ENCODE data around the gene DOCK4. TPM values are rescaled to one million over a fixed set of nuclear protein-coding genes. Genes with fewer than 3 reads are reported as not detected.

Gene DOCK4
- total and polyA plus RNA-seq, 5 donors from 2014 or later = 0.44 TPM; not detected in 4

- Histone ChIP-seq H3K4me3 (ENCODE audit: low read depth, low read length) (no peak overlapping the region), H3K9me3 (ENCODE audit: control insufficient read depth in 2 of 2, low read length in 2 of 2) (no peaks in the 10 kb centered on the region), H3K27me3 (ENCODE audit: control insufficient read depth, insufficient read depth, low read length) (no peaks in the 10 kb centered on the region), H3K4me1 (ENCODE audit: control insufficient read depth, insufficient read depth, low read length, poor library complexity, severe bottlenecking) (no peaks in the 10 kb centered on the region), H3K27ac (ENCODE audit: insufficient read depth, low read length, poor library complexity, severe bottlenecking) (no peak overlapping the region), H3K36me3 (ENCODE audit: control insufficient read depth, insufficient read depth, low read length) (no peaks in the 10 kb centered on the region)
- Mint-ChIP-seq H3K27me3 (peaks cover 4% of the 10 kb centered on the region), H3K4me1 (no peaks in the 10 kb centered on the region), H3K27ac (no peak overlapping the region), H3K9me3 (peaks cover 0 to 3% (median 0%) of the 10 kb centered on the region in 7 donors), H3K36me3 (no peaks in the 10 kb centered on the region), H3K4me3 (no peak overlapping the region)
- ATAC-seq (ENCODE audit: low read depth in 2 of 2) (no peak), DNase-seq (no peak)
Observed at GRCh38 chr7:112014347-112014746, 191.9 kb downstream of the DOCK4 start.

DNA sequence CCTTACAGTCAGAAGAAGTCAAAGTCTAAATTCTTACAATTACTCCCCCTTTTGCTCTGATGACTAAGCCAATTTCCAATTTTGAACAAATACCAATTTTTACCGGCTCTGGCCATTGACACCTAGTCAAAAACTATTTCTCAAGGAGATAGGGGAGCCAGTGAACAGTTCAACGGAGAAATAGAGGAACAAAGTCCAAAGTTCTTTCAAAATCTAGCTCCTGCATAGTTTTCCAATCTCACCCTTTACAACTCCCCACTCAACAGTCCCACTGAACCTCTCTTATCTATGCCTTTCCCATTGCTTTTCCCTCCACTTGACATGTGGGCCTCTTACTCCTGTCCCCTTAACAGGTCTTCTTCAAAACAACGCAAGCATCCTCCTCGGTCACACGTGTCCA, 192.9 kb downstream of the DOCK4 start:
- H3K4me3 Mint-ChIP-seq = no peak overlapping the region
- Histone ChIP-seq H3K27ac (ENCODE audit: insufficient read depth, low read length, poor library complexity, severe bottlenecking) (no peak overlapping the region), H3K4me3 (ENCODE audit: low read depth, low read length) (no peak overlapping the region), H3K36me3 (ENCODE audit: control insufficient read depth, insufficient read depth, low read length) (no peaks in the 10 kb centered on the region), H3K4me1 (ENCODE audit: control insufficient read depth, insufficient read depth, low read length, poor library complexity, severe bottlenecking) (no peaks in the 10 kb centered on the region), H3K9me3 (ENCODE audit: control insufficient read depth in 2 of 2, low read length in 2 of 2) (no peaks in the 10 kb centered on the region), H3K27me3 (ENCODE audit: control insufficient read depth, insufficient read depth, low read length) (no peaks in the 10 kb centered on the region)
- H3K4me1 Mint-ChIP-seq = no peaks in the 10 kb centered on the region
- H3K27me3 Mint-ChIP-seq = peaks cover 4% of the 10 kb centered on the region
- DNase-seq (no peak), ATAC-seq (ENCODE audit: low read depth in 2 of 2) (no peak)
- no peaks in the 10 kb centered on the region for H3K36me3 Mint-ChIP-seq
- H3K27ac Mint-ChIP-seq = no peak overlapping the region
- peaks cover 0 to 3% (median 0%) of the 10 kb centered on the region in 7 donors for H3K9me3 Mint-ChIP-seq

GRCh38 chr7:112012242-112012641, 194.0 kb downstream of the DOCK4 start:
- H3K9me3 Mint-ChIP-seq = peaks cover 0 to 3% (median 0%) of the 10 kb centered on the region in 7 donors
- no peak for ATAC-seq (ENCODE audit: low read depth in 2 of 2)
- H3K36me3 Mint-ChIP-seq = no peaks in the 10 kb centered on the region

DNA sequence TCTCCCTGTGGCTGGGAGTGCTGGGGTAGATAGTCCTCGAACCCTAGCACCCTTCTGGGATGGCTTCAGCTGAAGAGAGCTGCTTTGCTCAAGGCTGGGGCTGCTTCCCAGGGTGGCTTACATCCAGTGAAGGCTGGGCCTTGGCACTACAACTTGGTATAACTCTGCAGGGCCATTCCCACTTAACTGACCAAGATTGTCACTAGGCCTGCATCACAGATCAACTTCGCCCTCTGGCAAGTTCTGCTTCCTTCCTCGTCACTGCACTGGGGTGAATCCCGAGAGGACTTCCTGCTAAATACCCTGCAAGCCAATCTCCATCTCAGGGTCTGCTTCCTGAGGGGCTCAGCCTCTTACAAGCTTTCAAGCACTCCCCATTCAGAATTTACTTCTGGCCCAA, 195.2 kb downstream of the DOCK4 start:
- peaks cover 0 to 3% (median 0%) of the 10 kb centered on the region in 7 donors for H3K9me3 Mint-ChIP-seq
- H3K36me3 Mint-ChIP-seq = no peaks in the 10 kb centered on the region
- H3K9me3 ChIP-seq (ENCODE audit: control insufficient read depth in 2 of 2, low read length in 2 of 2) = no peaks in the 10 kb centered on the region
- no peaks in the 10 kb centered on the region for H3K27me3 ChIP-seq (ENCODE audit: control insufficient read depth, insufficient read depth, low read length)
- no peak overlapping the region for H3K27ac ChIP-seq (ENCODE audit: insufficient read depth, low read length, poor library complexity, severe bottlenecking)
- DNase-seq (no peak), ATAC-seq (ENCODE audit: low read depth in 2 of 2) (no peak)
- no peak overlapping the region for H3K27ac Mint-ChIP-seq
- H3K4me1 Mint-ChIP-seq = no peaks in the 10 kb centered on the region
- no peaks in the 10 kb centered on the region for H3K36me3 ChIP-seq (ENCODE audit: control insufficient read depth, insufficient read depth, low read length)
- H3K27me3 Mint-ChIP-seq = peaks cover 4% of the 10 kb centered on the region
- no peaks in the 10 kb centered on the region for H3K4me1 ChIP-seq (ENCODE audit: control insufficient read depth, insufficient read depth, low read length, poor library complexity, severe bottlenecking)
- no peak overlapping the region for H3K4me3 Mint-ChIP-seq
- no peak overlapping the region for H3K4me3 ChIP-seq (ENCODE audit: low read depth, low read length)

More at GRCh38 chr7:112012242-112012641, 194.0 kb downstream of the DOCK4 start:
- Mint-ChIP-seq H3K27me3 (peaks cover 4% of the 10 kb centered on the region), H3K4me3 (no peak overlapping the region), H3K27ac (no peak overlapping the region), H3K4me1 (no peaks in the 10 kb centered on the region)
- H3K36me3 ChIP-seq (ENCODE audit: control insufficient read depth, insufficient read depth, low read length) = no peaks in the 10 kb centered on the region
- no peak overlapping the region for H3K4me3 ChIP-seq (ENCODE audit: low read depth, low read length)
- no peaks in the 10 kb centered on the region for H3K27me3 ChIP-seq (ENCODE audit: control insufficient read depth, insufficient read depth, low read length)
- no peaks in the 10 kb centered on the region for H3K9me3 ChIP-seq (ENCODE audit: control insufficient read depth in 2 of 2, low read length in 2 of 2)
- no peak for DNase-seq
- no peaks in the 10 kb centered on the region for H3K4me1 ChIP-seq (ENCODE audit: control insufficient read depth, insufficient read depth, low read length, poor library complexity, severe bottlenecking)
- H3K27ac ChIP-seq (ENCODE audit: insufficient read depth, low read length, poor library complexity, severe bottlenecking) = no peak overlapping the region

- Histone ChIP-seq H3K4me1 (ENCODE audit: control insufficient read depth, insufficient read depth, low read length, poor library complexity, severe bottlenecking) (no peaks in the 10 kb centered on the region), H3K9me3 (ENCODE audit: control insufficient read depth in 2 of 2, low read length in 2 of 2) (no peaks in the 10 kb centered on the region), H3K27me3 (ENCODE audit: control insufficient read depth, insufficient read depth, low read length) (no peaks in the 10 kb centered on the region), H3K4me3 (ENCODE audit: low read depth, low read length) (no peak overlapping the region), H3K36me3 (ENCODE audit: control insufficient read depth, insufficient read depth, low read length) (no peaks in the 10 kb centered on the region), H3K27ac (ENCODE audit: insufficient read depth, low read length, poor library complexity, severe bottlenecking) (no peak overlapping the region)
- H3K9me3 Mint-ChIP-seq = peaks cover 0 to 3% (median 0%) of the 10 kb centered on the region in 7 donors
- ATAC-seq (ENCODE audit: low read depth in 2 of 2) (no peak), DNase-seq (no peak)
- H3K27me3 Mint-ChIP-seq = peaks cover 4% of the 10 kb centered on the region
- H3K4me1 Mint-ChIP-seq = no peaks in the 10 kb centered on the region
- no peaks in the 10 kb centered on the region for H3K36me3 Mint-ChIP-seq
- no peak overlapping the region for H3K4me3 Mint-ChIP-seq
- H3K27ac Mint-ChIP-seq = no peak overlapping the region
Observed at GRCh38 chr7:112010109-112010508, 196.1 kb downstream of the DOCK4 start.

DNA sequence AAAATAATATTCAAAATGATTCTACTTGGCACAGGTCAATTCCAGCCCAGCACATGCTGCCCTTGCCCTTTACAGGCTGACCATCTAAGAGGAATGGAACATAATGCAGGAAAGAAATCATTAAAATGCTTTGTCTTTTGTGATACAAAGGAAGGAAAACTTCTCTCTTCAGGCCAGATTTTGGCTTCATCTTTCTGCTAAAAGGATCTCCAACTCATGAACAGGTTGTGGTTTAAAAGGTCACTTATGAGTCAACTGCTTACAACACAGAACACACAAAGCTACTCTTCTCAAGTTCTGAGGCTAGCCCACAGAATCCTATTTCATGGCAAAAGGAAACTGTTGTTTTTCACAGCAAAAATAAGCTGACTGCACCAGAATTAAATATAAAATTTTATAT, 197.1 kb downstream of the DOCK4 start:
- H3K36me3 ChIP-seq (ENCODE audit: control insufficient read depth, insufficient read depth, low read length) = no peaks in the 10 kb centered on the region
- Mint-ChIP-seq H3K9me3 (peaks cover 0 to 3% (median 0%) of the 10 kb centered on the region in 7 donors), H3K4me1 (no peaks in the 10 kb centered on the region), H3K27me3 (peaks cover 4% of the 10 kb centered on the region), H3K36me3 (no peaks in the 10 kb centered on the region), H3K27ac (no peak overlapping the region), H3K4me3 (no peak overlapping the region)
- no peaks in the 10 kb centered on the region for H3K9me3 ChIP-seq (ENCODE audit: control insufficient read depth in 2 of 2, low read length in 2 of 2)
- ATAC-seq (ENCODE audit: low read depth in 2 of 2) = no peak
- no peak overlapping the region for H3K27ac ChIP-seq (ENCODE audit: insufficient read depth, low read length, poor library complexity, severe bottlenecking)
- no peaks in the 10 kb centered on the region for H3K27me3 ChIP-seq (ENCODE audit: control insufficient read depth, insufficient read depth, low read length)
- no peak for DNase-seq
- H3K4me3 ChIP-seq (ENCODE audit: low read depth, low read length) = no peak overlapping the region
- H3K4me1 ChIP-seq (ENCODE audit: control insufficient read depth, insufficient read depth, low read length, poor library complexity, severe bottlenecking) = no peaks in the 10 kb centered on the region

DNA sequence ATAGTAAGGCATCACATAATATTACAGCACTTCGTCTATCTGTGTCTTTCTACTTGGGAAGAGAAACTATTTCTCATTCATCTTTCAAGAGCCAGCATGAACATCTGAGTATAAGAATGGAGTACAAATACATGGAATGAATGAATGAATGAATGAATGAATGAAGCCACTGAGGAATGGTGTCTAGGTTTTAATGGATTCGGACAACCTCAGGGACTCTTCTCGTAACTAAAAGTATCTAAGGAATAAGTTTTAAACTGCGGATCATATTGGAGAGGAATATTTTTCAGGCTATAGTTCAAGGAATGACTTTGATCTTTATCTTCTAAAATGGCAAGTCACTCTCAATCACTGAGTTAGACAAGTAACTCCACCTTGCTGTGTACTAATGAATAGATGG, 199.0 kb downstream of the DOCK4 start:
- H3K27ac ChIP-seq (ENCODE audit: insufficient read depth, low read length, poor library complexity, severe bottlenecking) = no peak overlapping the region
- H3K4me1 ChIP-seq (ENCODE audit: control insufficient read depth, insufficient read depth, low read length, poor library complexity, severe bottlenecking) = no peaks in the 10 kb centered on the region
- H3K36me3 ChIP-seq (ENCODE audit: control insufficient read depth, insufficient read depth, low read length) = no peaks in the 10 kb centered on the region
- H3K4me3 ChIP-seq (ENCODE audit: low read depth, low read length) = no peak overlapping the region
- H3K9me3 ChIP-seq (ENCODE audit: control insufficient read depth in 2 of 2, low read length in 2 of 2) = no peaks in the 10 kb centered on the region
- H3K9me3 Mint-ChIP-seq = peaks cover 0 to 3% (median 0%) of the 10 kb centered on the region in 7 donors
- no peak for DNase-seq
- H3K27me3 Mint-ChIP-seq = peaks cover 4% of the 10 kb centered on the region
- no peaks in the 10 kb centered on the region for H3K27me3 ChIP-seq (ENCODE audit: control insufficient read depth, insufficient read depth, low read length)
- no peak overlapping the region for H3K27ac Mint-ChIP-seq
- H3K4me3 Mint-ChIP-seq = no peak overlapping the region
- H3K36me3 Mint-ChIP-seq = no peaks in the 10 kb centered on the region
- no peaks in the 10 kb centered on the region for H3K4me1 Mint-ChIP-seq
- no peak for ATAC-seq (ENCODE audit: low read depth in 2 of 2)

DNA sequence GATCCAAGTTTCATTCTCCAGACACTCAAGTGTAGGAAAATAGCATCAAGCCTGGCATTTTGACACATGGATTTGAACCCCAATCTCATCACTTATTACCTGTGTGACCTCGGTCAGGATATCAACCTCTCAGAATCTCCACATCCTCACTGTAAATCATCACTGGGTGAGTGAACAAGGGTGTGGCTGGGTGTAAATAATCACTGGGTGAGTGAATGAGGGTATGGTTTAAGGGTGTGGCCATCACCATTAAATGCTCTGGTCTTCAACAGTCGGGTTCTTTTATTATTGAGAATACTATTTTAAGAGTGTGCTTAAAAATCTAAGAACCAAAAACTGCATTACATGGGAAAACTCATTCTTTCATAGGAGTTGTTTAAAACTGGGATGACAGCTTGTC, 200.1 kb downstream of the DOCK4 start:
- Histone ChIP-seq H3K27me3 (ENCODE audit: control insufficient read depth, insufficient read depth, low read length) (no peaks in the 10 kb centered on the region), H3K36me3 (ENCODE audit: control insufficient read depth, insufficient read depth, low read length) (no peaks in the 10 kb centered on the region), H3K4me3 (ENCODE audit: low read depth, low read length) (no peak overlapping the region), H3K4me1 (ENCODE audit: control insufficient read depth, insufficient read depth, low read length, poor library complexity, severe bottlenecking) (no peaks in the 10 kb centered on the region), H3K27ac (ENCODE audit: insufficient read depth, low read length, poor library complexity, severe bottlenecking) (no peak overlapping the region), H3K9me3 (ENCODE audit: control insufficient read depth in 2 of 2, low read length in 2 of 2) (no peaks in the 10 kb centered on the region)
- H3K27ac Mint-ChIP-seq = no peak overlapping the region
- H3K36me3 Mint-ChIP-seq = no peaks in the 10 kb centered on the region
- peaks cover 0 to under 1% (median 0%) of the 10 kb centered on the region in 7 donors for H3K9me3 Mint-ChIP-seq
- no peaks in the 10 kb centered on the region for H3K4me1 Mint-ChIP-seq
- no peak for DNase-seq
- no peak overlapping the region for H3K4me3 Mint-ChIP-seq
- peaks cover under 1% of the 10 kb centered on the region for H3K27me3 Mint-ChIP-seq
- no peak for ATAC-seq (ENCODE audit: low read depth in 2 of 2)
